ENCODE data around the gene KPNA2. TPM values are rescaled to one million over a fixed set of nuclear protein-coding genes. Genes with fewer than 3 reads are reported as not detected.

The KPNA2 gene
- total and polyA plus RNA-seq, 10 of the 15 experiments (the other 5 are each of a cell fraction or from before 2014, with no cell fraction given), result 202 to 731 (median 283) TPM

GRCh38 chr17:68089881-68090280 is 54.3 kb downstream of the KPNA2 start:
- ChIA-PET RAD21 (ENCODE audit: unreplicated experiment) (interaction anchor here (1.1 kb wide), 1 partner anchor 53 kb away, joined by 3 read pairs; no protein-coding TSS in a partner anchor), SMC1A (ENCODE audit: uncharacterized antibody, unreplicated experiment) (no interaction called here), POLR2A (interaction anchor here (1.0 kb wide), 1 partner anchor 20 kb away, joined by 3 read pairs; no protein-coding TSS in a partner anchor), CTCF (no interaction called here)
- in situ Hi-C loops (cut with MboI), result no loop called here
- 17% methylated on average over 3 of the region's 3 CpGs for WGBS (ENCODE audit: insufficient coverage, insufficient replicate concordance, low lambda C conversion rate, missing lambda C conversion rate)
- FAIRE-seq (peak; percentile 75), ATAC-seq (peak; percentile 74), DNase-seq (ENCODE audit: low read depth, low spot score) (no peak)
- no TSS peak for BruUV-seq (replicated peaks)
- Histone ChIP-seq H2AFZ (ENCODE audit: control insufficient read depth, low read depth, low read length) (no peak overlapping the region), H3K27ac (ENCODE audit: control insufficient read depth, insufficient read depth) (no peak overlapping the region), H3K79me2 (ENCODE audit: control insufficient read depth, insufficient read depth, low read length) (no peaks in the 10 kb centered on the region), H3K27me3 (replicated peaks in 1 of 2; ENCODE audit: control insufficient read depth in 2 of 2, insufficient read depth in 2 of 2, low read length in 1 of 2) (no peaks in the 10 kb centered on the region), H3K4me1 (ENCODE audit: control insufficient read depth, insufficient read depth, low read length) (peaks cover 29% of the 10 kb centered on the region), H3K4me2 (ENCODE audit: control insufficient read depth, insufficient read depth) (peak overlapping the region; percentile 47; the same call in 1 of the 2 replicates), H3K4me3 (no peak overlapping the region), H3K9ac (ENCODE audit: control insufficient read depth, insufficient read depth, low read length) (no peak overlapping the region), H4K20me1 (ENCODE audit: control insufficient read depth, insufficient read depth) (no peaks in the 10 kb centered on the region), H3K9me3 (replicated peaks; ENCODE audit: control insufficient read depth, insufficient read depth, low read length) (no peaks in the 10 kb centered on the region), H3K36me3 (ENCODE audit: control insufficient read depth in 2 of 2, insufficient read depth in 2 of 2, low read length in 1 of 2) (no peaks in the 10 kb centered on the region)
- TF ChIP-seq JUNB (IDR thresholded peaks at IDR 0.05) (peak; percentile 69), NFXL1 (IDR thresholded peaks at IDR 0.05; ENCODE audit: borderline replicate concordance) (no peak), IRF4 (IDR thresholded peaks at IDR 0.05; ENCODE audit: low read depth, low read length) (peak; percentile 41; the same call in 1 of the 2 replicates), ZNF217 (IDR thresholded peaks at IDR 0.05) (no peak), TCF7 (IDR thresholded peaks at IDR 0.05; ENCODE audit: borderline replicate concordance) (no peak), ESRRA (IDR thresholded peaks at IDR 0.05; ENCODE audit: low read length) (no peak), SKIL (IDR thresholded peaks at IDR 0.05; ENCODE audit: low read depth, poor library complexity, severe bottlenecking) (no peak), YY1 (IDR thresholded peaks at IDR 0.05; ENCODE audit: low read depth, low read length) (no peak), NR2C2 (IDR thresholded peaks at IDR 0.05; ENCODE audit: borderline replicate concordance, control insufficient read depth, insufficient read length, low read depth) (no peak)
- TF ChIP-seq, protein P1, sequence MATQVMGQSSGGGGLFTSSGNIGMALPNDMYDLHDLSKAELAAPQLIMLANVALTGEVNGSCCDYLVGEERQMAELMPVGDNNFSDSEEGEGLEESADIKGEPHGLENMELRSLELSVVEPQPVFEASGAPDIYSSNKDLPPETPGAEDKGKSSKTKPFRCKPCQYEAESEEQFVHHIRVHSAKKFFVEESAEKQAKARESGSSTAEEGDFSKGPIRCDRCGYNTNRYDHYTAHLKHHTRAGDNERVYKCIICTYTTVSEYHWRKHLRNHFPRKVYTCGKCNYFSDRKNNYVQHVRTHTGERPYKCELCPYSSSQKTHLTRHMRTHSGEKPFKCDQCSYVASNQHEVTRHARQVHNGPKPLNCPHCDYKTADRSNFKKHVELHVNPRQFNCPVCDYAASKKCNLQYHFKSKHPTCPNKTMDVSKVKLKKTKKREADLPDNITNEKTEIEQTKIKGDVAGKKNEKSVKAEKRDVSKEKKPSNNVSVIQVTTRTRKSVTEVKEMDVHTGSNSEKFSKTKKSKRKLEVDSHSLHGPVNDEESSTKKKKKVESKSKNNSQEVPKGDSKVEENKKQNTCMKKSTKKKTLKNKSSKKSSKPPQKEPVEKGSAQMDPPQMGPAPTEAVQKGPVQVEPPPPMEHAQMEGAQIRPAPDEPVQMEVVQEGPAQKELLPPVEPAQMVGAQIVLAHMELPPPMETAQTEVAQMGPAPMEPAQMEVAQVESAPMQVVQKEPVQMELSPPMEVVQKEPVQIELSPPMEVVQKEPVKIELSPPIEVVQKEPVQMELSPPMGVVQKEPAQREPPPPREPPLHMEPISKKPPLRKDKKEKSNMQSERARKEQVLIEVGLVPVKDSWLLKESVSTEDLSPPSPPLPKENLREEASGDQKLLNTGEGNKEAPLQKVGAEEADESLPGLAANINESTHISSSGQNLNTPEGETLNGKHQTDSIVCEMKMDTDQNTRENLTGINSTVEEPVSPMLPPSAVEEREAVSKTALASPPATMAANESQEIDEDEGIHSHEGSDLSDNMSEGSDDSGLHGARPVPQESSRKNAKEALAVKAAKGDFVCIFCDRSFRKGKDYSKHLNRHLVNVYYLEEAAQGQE (IDR thresholded peaks at IDR 0.05; ENCODE audit: low read depth, low read length), result no peak
- TF ChIP-seq, protein P2, sequence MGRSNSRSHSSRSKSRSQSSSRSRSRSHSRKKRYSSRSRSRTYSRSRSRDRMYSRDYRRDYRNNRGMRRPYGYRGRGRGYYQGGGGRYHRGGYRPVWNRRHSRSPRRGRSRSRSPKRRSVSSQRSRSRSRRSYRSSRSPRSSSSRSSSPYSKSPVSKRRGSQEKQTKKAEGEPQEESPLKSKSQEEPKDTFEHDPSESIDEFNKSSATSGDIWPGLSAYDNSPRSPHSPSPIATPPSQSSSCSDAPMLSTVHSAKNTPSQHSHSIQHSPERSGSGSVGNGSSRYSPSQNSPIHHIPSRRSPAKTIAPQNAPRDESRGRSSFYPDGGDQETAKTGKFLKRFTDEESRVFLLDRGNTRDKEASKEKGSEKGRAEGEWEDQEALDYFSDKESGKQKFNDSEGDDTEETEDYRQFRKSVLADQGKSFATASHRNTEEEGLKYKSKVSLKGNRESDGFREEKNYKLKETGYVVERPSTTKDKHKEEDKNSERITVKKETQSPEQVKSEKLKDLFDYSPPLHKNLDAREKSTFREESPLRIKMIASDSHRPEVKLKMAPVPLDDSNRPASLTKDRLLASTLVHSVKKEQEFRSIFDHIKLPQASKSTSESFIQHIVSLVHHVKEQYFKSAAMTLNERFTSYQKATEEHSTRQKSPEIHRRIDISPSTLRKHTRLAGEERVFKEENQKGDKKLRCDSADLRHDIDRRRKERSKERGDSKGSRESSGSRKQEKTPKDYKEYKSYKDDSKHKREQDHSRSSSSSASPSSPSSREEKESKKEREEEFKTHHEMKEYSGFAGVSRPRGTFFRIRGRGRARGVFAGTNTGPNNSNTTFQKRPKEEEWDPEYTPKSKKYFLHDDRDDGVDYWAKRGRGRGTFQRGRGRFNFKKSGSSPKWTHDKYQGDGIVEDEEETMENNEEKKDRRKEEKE (IDR thresholded peaks at IDR 0.05), result no peak
- TF ChIP-seq, protein P3, sequence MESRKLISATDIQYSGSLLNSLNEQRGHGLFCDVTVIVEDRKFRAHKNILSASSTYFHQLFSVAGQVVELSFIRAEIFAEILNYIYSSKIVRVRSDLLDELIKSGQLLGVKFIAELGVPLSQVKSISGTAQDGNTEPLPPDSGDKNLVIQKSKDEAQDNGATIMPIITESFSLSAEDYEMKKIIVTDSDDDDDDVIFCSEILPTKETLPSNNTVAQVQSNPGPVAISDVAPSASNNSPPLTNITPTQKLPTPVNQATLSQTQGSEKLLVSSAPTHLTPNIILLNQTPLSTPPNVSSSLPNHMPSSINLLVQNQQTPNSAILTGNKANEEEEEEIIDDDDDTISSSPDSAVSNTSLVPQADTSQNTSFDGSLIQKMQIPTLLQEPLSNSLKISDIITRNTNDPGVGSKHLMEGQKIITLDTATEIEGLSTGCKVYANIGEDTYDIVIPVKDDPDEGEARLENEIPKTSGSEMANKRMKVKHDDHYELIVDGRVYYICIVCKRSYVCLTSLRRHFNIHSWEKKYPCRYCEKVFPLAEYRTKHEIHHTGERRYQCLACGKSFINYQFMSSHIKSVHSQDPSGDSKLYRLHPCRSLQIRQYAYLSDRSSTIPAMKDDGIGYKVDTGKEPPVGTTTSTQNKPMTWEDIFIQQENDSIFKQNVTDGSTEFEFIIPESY (IDR thresholded peaks at IDR 0.05), result no peak
- intact Hi-C loops (cut with micrococcal nuclease; ENCODE audit: unreplicated experiment), result no loop called here

All from GM12878 (cell line).